ENCODE results near the gene RFC1.

GRCh38 chr4:39287223-39287622, 78.9 kb downstream of the RFC1 start:
- no peak for TF ChIP-seq CTCF (IDR thresholded peaks at IDR 0.05)
- no peak for TF ChIP-seq POLR2A (IDR thresholded peaks at IDR 0.05)
